ENCODE data around the gene AGMO.

- TF ChIP-seq TCF7L2 (IDR thresholded peaks at IDR 0.05; ENCODE audit: borderline replicate concordance, extremely low read depth, insufficient read depth, insufficient read length) (no peak), POLR2AphosphoS5 (IDR thresholded peaks at IDR 0.05; ENCODE audit: low read depth, low read length) (no peak), POLR2A (IDR thresholded peaks at IDR 0.05; ENCODE audit: borderline replicate concordance, extremely low read depth, insufficient read depth, insufficient read length) (no peak), CTCF (IDR thresholded peaks at IDR 0.05 in 2 of 3, conservative IDR thresholded peaks at IDR 0.05 in 1 of 3; ENCODE audit: borderline replicate concordance in 1 of 3, insufficient read depth in 1 of 3, low read depth in 2 of 3, low read length in 2 of 3) (no peak)
These were observed 383.8 kb downstream of the AGMO start for GRCh38 chr7:15178065-15178464.
